SK-N-SH (cell line): ENCODE data around the gene DDIT3.

ENCODE experiments used
- EP300 ChIP-seq, 2 experiments: IDR thresholded peaks; 2 replicates each; pipeline versions ENCODE4 v1.4.0 to v1.6.1; 2012; ENCODE audit warnings: borderline replicate concordance in 1 of 2, low read depth in 1 of 2, low read length in 1 of 2
- JUND ChIP-seq: IDR thresholded peaks from 2 replicates; pipeline ENCODE4 v1.4.0; 2012
- MAX ChIP-seq: IDR thresholded peaks from 2 replicates; pipeline ENCODE4 v1.4.0; 2012; ENCODE audit warnings: low read depth
- MXI1 ChIP-seq: IDR thresholded peaks from 2 replicates; pipeline ENCODE4 v1.6.1; 2012; ENCODE audit warnings: mild to moderate bottlenecking, low read depth, low read length, improper control_type of control experiment
- NFIC ChIP-seq: IDR thresholded peaks from 2 replicates; pipeline ENCODE4 v1.4.0; 2012; ENCODE audit warnings: borderline replicate concordance
- RCOR1 ChIP-seq: fragments of 150-350 bp; IDR thresholded peaks from 2 replicates; pipeline ENCODE4 v1.6.1; 2017; ENCODE audit warnings: antibody characterized with exemption, low read length
- SMC3 ChIP-seq: IDR thresholded peaks from 2 replicates; pipeline ENCODE4 v1.6.1; 2012; ENCODE audit warnings: low read depth, low read length, improper control_type of control experiment
- YY1 ChIP-seq: IDR thresholded peaks from 2 replicates; pipeline ENCODE4 v1.4.0; 2012; ENCODE audit warnings: low read depth, mild to moderate bottlenecking
- TF ChIP-seq, protein P1 (sequence below): fragments of 200-600 bp; sonication (generic); IDR thresholded peaks from 2 replicates; pipeline ENCODE4 v1.6.1; 2017; ENCODE audit warnings: antibody characterized with exemption, mild to moderate bottlenecking, moderate library complexity
- TF ChIP-seq, protein P2 (sequence below): IDR thresholded peaks from 2 replicates; pipeline ENCODE4; 2012

- TF ChIP-seq EP300 (IDR thresholded peaks at IDR 0.05; ENCODE audit: borderline replicate concordance in 1 of 2, low read depth in 1 of 2, low read length in 1 of 2): no peak
- TF ChIP-seq, protein P1, sequence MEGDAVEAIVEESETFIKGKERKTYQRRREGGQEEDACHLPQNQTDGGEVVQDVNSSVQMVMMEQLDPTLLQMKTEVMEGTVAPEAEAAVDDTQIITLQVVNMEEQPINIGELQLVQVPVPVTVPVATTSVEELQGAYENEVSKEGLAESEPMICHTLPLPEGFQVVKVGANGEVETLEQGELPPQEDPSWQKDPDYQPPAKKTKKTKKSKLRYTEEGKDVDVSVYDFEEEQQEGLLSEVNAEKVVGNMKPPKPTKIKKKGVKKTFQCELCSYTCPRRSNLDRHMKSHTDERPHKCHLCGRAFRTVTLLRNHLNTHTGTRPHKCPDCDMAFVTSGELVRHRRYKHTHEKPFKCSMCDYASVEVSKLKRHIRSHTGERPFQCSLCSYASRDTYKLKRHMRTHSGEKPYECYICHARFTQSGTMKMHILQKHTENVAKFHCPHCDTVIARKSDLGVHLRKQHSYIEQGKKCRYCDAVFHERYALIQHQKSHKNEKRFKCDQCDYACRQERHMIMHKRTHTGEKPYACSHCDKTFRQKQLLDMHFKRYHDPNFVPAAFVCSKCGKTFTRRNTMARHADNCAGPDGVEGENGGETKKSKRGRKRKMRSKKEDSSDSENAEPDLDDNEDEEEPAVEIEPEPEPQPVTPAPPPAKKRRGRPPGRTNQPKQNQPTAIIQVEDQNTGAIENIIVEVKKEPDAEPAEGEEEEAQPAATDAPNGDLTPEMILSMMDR: no peak
- no peak for TF ChIP-seq NFIC
- TF ChIP-seq MXI1: no peak
- TF ChIP-seq SMC3: no peak
- TF ChIP-seq RCOR1: no peak
- no peak for TF ChIP-seq JUND
- TF ChIP-seq, protein P2, sequence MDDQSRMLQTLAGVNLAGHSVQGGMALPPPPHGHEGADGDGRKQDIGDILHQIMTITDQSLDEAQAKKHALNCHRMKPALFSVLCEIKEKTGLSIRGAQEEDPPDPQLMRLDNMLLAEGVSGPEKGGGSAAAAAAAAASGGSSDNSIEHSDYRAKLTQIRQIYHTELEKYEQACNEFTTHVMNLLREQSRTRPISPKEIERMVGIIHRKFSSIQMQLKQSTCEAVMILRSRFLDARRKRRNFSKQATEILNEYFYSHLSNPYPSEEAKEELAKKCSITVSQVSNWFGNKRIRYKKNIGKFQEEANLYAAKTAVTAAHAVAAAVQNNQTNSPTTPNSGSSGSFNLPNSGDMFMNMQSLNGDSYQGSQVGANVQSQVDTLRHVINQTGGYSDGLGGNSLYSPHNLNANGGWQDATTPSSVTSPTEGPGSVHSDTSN: no peak
- no peak for TF ChIP-seq YY1
- no peak for TF ChIP-seq MAX
Measured at GRCh38 chr12:57518920-57519795, 1.2 kb downstream of the DDIT3 start.
